Measurements from ENCODE around the gene IL36B. TPM values are rescaled to one million over a fixed set of nuclear protein-coding genes. Genes with fewer than 3 reads are reported as not detected.

Gene IL36B
- total and polyA plus RNA-seq, 2 donors (not counting 1 experiment from before 2014, with no cell fraction given), result not detected

GRCh38 chr2:113007250-113007649 lies 45.4 kb downstream of the IL36B start:
- Mint-ChIP-seq H3K9me3 (ENCODE audit: insufficient read depth) (no peaks in the 10 kb centered on the region), H3K4me1 (no peaks in the 10 kb centered on the region), H3K4me3 (no peak overlapping the region), H3K27me3 (peaks cover 43% of the 10 kb centered on the region), H3K27ac (no peak overlapping the region)
- POLR2A ChIA-PET, result no interaction called here
- Histone ChIP-seq H3K9ac (ENCODE audit: low read length) (no peak overlapping the region), H3K4me3 (ENCODE audit: control extremely low read depth in 1 of 5, extremely low read depth in 1 of 5, insufficient read depth in 1 of 5, low read depth in 2 of 5, low read length in 4 of 5) (no peak overlapping the region), H4K20me1 (ENCODE audit: control insufficient read depth, insufficient read depth, low read length, poor library complexity, severe bottlenecking) (no peaks in the 10 kb centered on the region), H3K27me3 (replicated peaks in 1 of 4; ENCODE audit: control extremely low read depth in 1 of 4, control insufficient read depth in 3 of 4, insufficient read depth in 4 of 4, low read length in 3 of 4) (no peaks in the 10 kb centered on the region), H3K36me3 (replicated peaks in 1 of 2; ENCODE audit: control extremely low read depth in 1 of 2, control insufficient read depth in 1 of 2, extremely low read depth in 1 of 2, insufficient read depth in 2 of 2, low read length in 1 of 2) (no peaks in the 10 kb centered on the region), H3K27ac (ENCODE audit: low read length in 2 of 2) (no peak overlapping the region), H2AFZ (ENCODE audit: insufficient read depth, low read depth, low read length, poor library complexity, severe bottlenecking) (no peak overlapping the region), H3K4me1 (ENCODE audit: control insufficient read depth in 2 of 2, insufficient read depth in 2 of 2, low read length in 2 of 2) (no peaks in the 10 kb centered on the region), H3K4me2 (replicated peaks; ENCODE audit: low read depth, low read length, poor library complexity, severe bottlenecking) (no peak overlapping the region), H3K79me2 (ENCODE audit: control insufficient read depth, insufficient read depth, low read length) (no peaks in the 10 kb centered on the region), H3K9me3 (ENCODE audit: control extremely low read depth in 1 of 3, control insufficient read depth in 2 of 3, insufficient read depth in 1 of 3, low read length in 2 of 3) (no peaks in the 10 kb centered on the region)
- DNase-seq, result no peak
- no peak for ATAC-seq (ENCODE audit: low read depth)
- CTCF ChIA-PET, result no interaction called here
- WGBS (ENCODE audit: insufficient coverage), result no CpG with 5 or more reads among the region's 1 CpG
- TF ChIP-seq CTCF (IDR thresholded peaks at IDR 0.05) (no peak), EZH2 (IDR thresholded peaks at IDR 0.05; ENCODE audit: borderline replicate concordance, insufficient read depth, low read depth, low read length, poor library complexity, severe bottlenecking) (no peak)
- intact Hi-C loops (cut with micrococcal nuclease), result no loop called here

- POLR2A ChIA-PET, result no interaction called here
These were observed 47.6 kb downstream of the IL36B start, which contains the start of gene IL36A for GRCh38 chr2:113005030-113005509. Gene IL36A, plus strand, starts transcription at chr2:113005459. Its CDS starts 413 bp downstream, at chr2:113005872.

More at GRCh38 chr2:113005030-113005509, 47.6 kb downstream of the IL36B start, which contains the start of gene IL36A:
- Histone ChIP-seq H3K4me3 (ENCODE audit: control extremely low read depth in 1 of 5, extremely low read depth in 1 of 5, insufficient read depth in 1 of 5, low read depth in 2 of 5, low read length in 4 of 5) (no peak within 1 kb of the TSS), H3K9ac (ENCODE audit: low read length) (no peak within 1 kb of the TSS), H3K9me3 (ENCODE audit: control extremely low read depth in 1 of 3, control insufficient read depth in 2 of 3, insufficient read depth in 1 of 3, low read length in 2 of 3) (peaks cover 0 to 8% (median 0%) of the 10 kb centered on the region in 3 donors), H3K36me3 (replicated peaks in 1 of 2; ENCODE audit: control extremely low read depth in 1 of 2, control insufficient read depth in 1 of 2, extremely low read depth in 1 of 2, insufficient read depth in 2 of 2, low read length in 1 of 2) (no peaks in the 10 kb centered on the region), H3K4me1 (ENCODE audit: control insufficient read depth in 2 of 2, insufficient read depth in 2 of 2, low read length in 2 of 2) (no peaks in the 10 kb centered on the region), H2AFZ (ENCODE audit: insufficient read depth, low read depth, low read length, poor library complexity, severe bottlenecking) (no peak within 1 kb of the TSS), H3K4me2 (replicated peaks; ENCODE audit: low read depth, low read length, poor library complexity, severe bottlenecking) (no peak within 1 kb of the TSS), H3K27me3 (replicated peaks in 1 of 4; ENCODE audit: control extremely low read depth in 1 of 4, control insufficient read depth in 3 of 4, insufficient read depth in 4 of 4, low read length in 3 of 4) (no peaks in the 10 kb centered on the region), H4K20me1 (ENCODE audit: control insufficient read depth, insufficient read depth, low read length, poor library complexity, severe bottlenecking) (no peaks in the 10 kb centered on the region), H3K79me2 (ENCODE audit: control insufficient read depth, insufficient read depth, low read length) (no peaks in the 10 kb centered on the region), H3K27ac (ENCODE audit: low read length in 2 of 2) (no peak within 1 kb of the TSS)
- intact Hi-C loops (cut with micrococcal nuclease), result no loop called here
- H3K9me3 Mint-ChIP-seq (ENCODE audit: insufficient read depth), result peaks cover 8% of the 10 kb centered on the region
- TF ChIP-seq EZH2 (IDR thresholded peaks at IDR 0.05; ENCODE audit: borderline replicate concordance, insufficient read depth, low read depth, low read length, poor library complexity, severe bottlenecking), result no peak
- no peak for TF ChIP-seq CTCF (IDR thresholded peaks at IDR 0.05)
- H3K27me3 Mint-ChIP-seq, result peaks cover 36% of the 10 kb centered on the region
- DNase-seq (no peak), ATAC-seq (ENCODE audit: low read depth) (no peak)
- H3K4me1 Mint-ChIP-seq, result no peaks in the 10 kb centered on the region
- CTCF ChIA-PET, result no interaction called here
- WGBS (ENCODE audit: insufficient coverage), result 89% methylated on average over 3 of the region's 3 CpGs
- H3K27ac Mint-ChIP-seq, result no peak within 1 kb of the TSS
- H3K4me3 Mint-ChIP-seq, result no peak within 1 kb of the TSS
